Neural cell (in vitro differentiated cells): ENCODE data around the gene SLC5A9. TPM values are rescaled to one million over a fixed set of nuclear protein-coding genes. Genes with fewer than 3 reads are reported as not detected.

Experiments
- H2AFZ ChIP-seq: fragments of 200-600, 300-800 bp; sonication (generic), shearing (Covaris generic); 2 replicates; pipeline ENCODE4 v1.6.0; 2014; ENCODE audit warnings: low read depth, mild to moderate bottlenecking, antibody characterized with exemption, low read length, moderate library complexity
- H3F3A ChIP-seq: fragments of 200-600 bp; shearing (Covaris generic); 2 replicates; pipeline ENCODE4 v1.6.1; 2016; ENCODE audit warnings: mild to moderate bottlenecking, moderate library complexity, mixed read lengths, antibody characterized with exemption, low read length; ENCODE audit not compliant: insufficient read depth, poor library complexity, severe bottlenecking
- H3K27ac ChIP-seq: fragments of 200-600, 300-800 bp; sonication (generic), shearing (Covaris generic); 2 replicates; pipeline ENCODE4 v1.5.1; 2014; ENCODE audit warnings: mild to moderate bottlenecking, low read length, moderate library complexity
- H3K27me3 ChIP-seq: fragments of 300-800, 200-600 bp; sonication (generic), shearing (Covaris generic); 2 replicates; pipeline ENCODE4 v1.6.0; 2014; ENCODE audit warnings: mild to moderate bottlenecking, low read depth, low read length, moderate library complexity; ENCODE audit not compliant: insufficient read depth
- H3K36me3 ChIP-seq: fragments of 300-800, 200-600 bp; sonication (generic), shearing (Covaris generic); 2 replicates; pipeline ENCODE4 v1.5.1; 2014; ENCODE audit warnings: mild to moderate bottlenecking, antibody characterized with exemption, low read length, moderate library complexity; ENCODE audit not compliant: insufficient read depth
- H3K4me2 ChIP-seq: fragments of 300-800, 200-600 bp; sonication (generic), shearing (Covaris generic); 2 replicates; pipeline ENCODE4 v1.6.0; 2014; ENCODE audit warnings: mild to moderate bottlenecking, low read length
- H3K4me3 ChIP-seq: fragments of 300-800, 200-600 bp; sonication (generic), shearing (Covaris generic); 2 replicates; pipeline ENCODE4 v1.5.1; 2014; ENCODE audit warnings: mild to moderate bottlenecking, low read length, moderate library complexity
- H3K79me2 ChIP-seq: fragments of 200-600 bp; shearing (Covaris generic); replicated peaks from 2 replicates; pipeline ENCODE4 v1.6.0; 2014; ENCODE audit warnings: mild to moderate bottlenecking, low read length, moderate library complexity; ENCODE audit not compliant: insufficient read depth
- H3K9ac ChIP-seq: fragments of 300-800, 200-600 bp; sonication (generic), shearing (Covaris generic); 2 replicates; pipeline ENCODE4 v1.6.1; 2016; ENCODE audit warnings: mild to moderate bottlenecking, low read length, mixed read lengths
- H3K9me2 ChIP-seq: fragments of 200-600 bp; shearing (Covaris generic); 2 replicates; pipeline ENCODE4 v1.6.1; 2016; ENCODE audit warnings: mild to moderate bottlenecking, low read length, mixed read lengths; ENCODE audit not compliant: insufficient read depth
- H3K9me3 ChIP-seq: fragments of 200-600, 300-800 bp; sonication (generic), shearing (Covaris generic); 2 replicates; pipeline ENCODE4 v1.6.1; 2016; ENCODE audit warnings: mild to moderate bottlenecking, mixed run types, low read length, moderate library complexity, mixed read lengths
- H4K20me1 ChIP-seq: fragments of 200-600 bp; shearing (Covaris generic); 2 replicates; pipeline ENCODE4 v1.6.1; 2016; ENCODE audit warnings: mild to moderate bottlenecking, mixed run types; ENCODE audit not compliant: insufficient read depth
- EP300 ChIP-seq: fragments of 450-650 bp; conservative IDR thresholded peaks from 2 replicates; pipeline ENCODE4 v1.6.1; 2014; ENCODE audit warnings: antibody characterized with exemption, mild to moderate bottlenecking, moderate library complexity; ENCODE audit not compliant: poor library complexity, severe bottlenecking
- EZH2 ChIP-seq: fragments of 200-600, 300-800 bp; shearing (Covaris generic), sonication (generic); IDR thresholded peaks from 2 replicates; pipeline ENCODE4 v1.6.1; 2014; ENCODE audit warnings: antibody characterized with exemption, low read length, borderline replicate concordance, mild to moderate bottlenecking; ENCODE audit not compliant: insufficient read depth, poor library complexity, severe bottlenecking
- MXI1 ChIP-seq: fragments of 450-650 bp; conservative IDR thresholded peaks from 2 replicates; pipeline ENCODE4 v1.6.1; 2014; ENCODE audit warnings: antibody characterized with exemption, mild to moderate bottlenecking; ENCODE audit not compliant: poor library complexity, severe bottlenecking
- POLR2AphosphoS5 ChIP-seq: IDR thresholded peaks from 2 replicates; pipeline ENCODE4 v1.6.1; 2012
- RAD21 ChIP-seq: fragments of 450-650 bp; conservative IDR thresholded peaks from 2 replicates; pipeline ENCODE4 v1.6.1; 2014; ENCODE audit warnings: antibody characterized with exemption, mild to moderate bottlenecking, moderate library complexity
- SMC3 ChIP-seq: fragments of 450-650 bp; conservative IDR thresholded peaks from 2 replicates; pipeline ENCODE4 v1.6.1; 2014; ENCODE audit warnings: antibody characterized with exemption, mild to moderate bottlenecking, moderate library complexity; ENCODE audit not compliant: poor library complexity
- TAF1 ChIP-seq: IDR thresholded peaks from 2 replicates; pipeline ENCODE4 v1.6.1; 2012; ENCODE audit warnings: low read depth
- polyA plus RNA-seq: library from polyadenylated mRNA; depleted of rRNA; stranded (reverse); fragments of >200 nt; gene quantifications from 2 replicates; pipeline ENCODE4 v1.2.3, GENCODE V29; 2014
- TF ChIP-seq, protein P1 (sequence below): IDR thresholded peaks from 2 replicates; pipeline ENCODE4 v1.6.1; 2012; ENCODE audit warnings: borderline replicate concordance
- TF ChIP-seq, protein P2 (sequence below): fragments of 450-650 bp; IDR thresholded peaks from 2 replicates; pipeline ENCODE4 v1.5.1; 2014; ENCODE audit warnings: antibody characterized with exemption, mild to moderate bottlenecking, moderate library complexity; ENCODE audit not compliant: poor library complexity, severe bottlenecking

The SLC5A9 gene
- polyA plus RNA-seq, 1 donor from 2014 or later = not detected

DNA sequence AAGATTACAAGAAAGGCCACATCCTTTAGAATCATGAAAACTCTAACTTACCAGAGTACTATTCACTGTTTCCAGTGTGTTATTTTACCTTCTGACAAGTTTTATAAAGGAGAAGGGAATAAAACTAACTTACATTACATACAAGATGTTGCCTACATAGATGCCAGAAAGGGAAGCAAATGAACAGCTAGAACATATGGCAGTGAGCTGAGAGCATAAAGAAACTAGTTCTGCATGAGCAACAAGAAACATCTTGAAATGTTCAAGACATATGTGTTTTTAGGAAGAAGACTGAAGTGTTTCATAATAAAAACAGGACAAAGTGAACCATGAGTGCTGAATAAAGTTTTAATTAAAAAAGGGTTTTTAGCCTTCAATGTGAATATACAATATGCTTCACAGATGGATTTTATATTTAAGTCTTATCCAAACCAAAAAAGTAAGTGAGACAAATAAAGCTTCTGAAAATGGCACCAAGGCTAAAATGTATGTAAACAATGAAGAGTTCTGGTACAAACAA, 39.4 kb downstream of the SLC5A9 start:
- H3K4me3 ChIP-seq = no peak overlapping the region
- TF ChIP-seq, protein P1, sequence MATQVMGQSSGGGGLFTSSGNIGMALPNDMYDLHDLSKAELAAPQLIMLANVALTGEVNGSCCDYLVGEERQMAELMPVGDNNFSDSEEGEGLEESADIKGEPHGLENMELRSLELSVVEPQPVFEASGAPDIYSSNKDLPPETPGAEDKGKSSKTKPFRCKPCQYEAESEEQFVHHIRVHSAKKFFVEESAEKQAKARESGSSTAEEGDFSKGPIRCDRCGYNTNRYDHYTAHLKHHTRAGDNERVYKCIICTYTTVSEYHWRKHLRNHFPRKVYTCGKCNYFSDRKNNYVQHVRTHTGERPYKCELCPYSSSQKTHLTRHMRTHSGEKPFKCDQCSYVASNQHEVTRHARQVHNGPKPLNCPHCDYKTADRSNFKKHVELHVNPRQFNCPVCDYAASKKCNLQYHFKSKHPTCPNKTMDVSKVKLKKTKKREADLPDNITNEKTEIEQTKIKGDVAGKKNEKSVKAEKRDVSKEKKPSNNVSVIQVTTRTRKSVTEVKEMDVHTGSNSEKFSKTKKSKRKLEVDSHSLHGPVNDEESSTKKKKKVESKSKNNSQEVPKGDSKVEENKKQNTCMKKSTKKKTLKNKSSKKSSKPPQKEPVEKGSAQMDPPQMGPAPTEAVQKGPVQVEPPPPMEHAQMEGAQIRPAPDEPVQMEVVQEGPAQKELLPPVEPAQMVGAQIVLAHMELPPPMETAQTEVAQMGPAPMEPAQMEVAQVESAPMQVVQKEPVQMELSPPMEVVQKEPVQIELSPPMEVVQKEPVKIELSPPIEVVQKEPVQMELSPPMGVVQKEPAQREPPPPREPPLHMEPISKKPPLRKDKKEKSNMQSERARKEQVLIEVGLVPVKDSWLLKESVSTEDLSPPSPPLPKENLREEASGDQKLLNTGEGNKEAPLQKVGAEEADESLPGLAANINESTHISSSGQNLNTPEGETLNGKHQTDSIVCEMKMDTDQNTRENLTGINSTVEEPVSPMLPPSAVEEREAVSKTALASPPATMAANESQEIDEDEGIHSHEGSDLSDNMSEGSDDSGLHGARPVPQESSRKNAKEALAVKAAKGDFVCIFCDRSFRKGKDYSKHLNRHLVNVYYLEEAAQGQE = no peak
- TF ChIP-seq MXI1 (no peak), EZH2 (no peak), RAD21 (no peak), SMC3 (no peak), EP300 (no peak), POLR2AphosphoS5 (no peak), TAF1 (no peak)
- no peaks in the 10 kb centered on the region for H3K9me3 ChIP-seq
- no peak overlapping the region for H3K27ac ChIP-seq
- H3K9ac ChIP-seq = no peak overlapping the region
- H3K27me3 ChIP-seq = no peaks in the 10 kb centered on the region
- H3K4me2 ChIP-seq = no peak overlapping the region
- H2AFZ ChIP-seq = no peak overlapping the region
- H3K9me2 ChIP-seq = no peaks in the 10 kb centered on the region
- H4K20me1 ChIP-seq = no peaks in the 10 kb centered on the region
- no peaks in the 10 kb centered on the region for H3F3A ChIP-seq
- no peaks in the 10 kb centered on the region for H3K36me3 ChIP-seq
- H3K79me2 ChIP-seq = no peaks in the 10 kb centered on the region

DNA sequence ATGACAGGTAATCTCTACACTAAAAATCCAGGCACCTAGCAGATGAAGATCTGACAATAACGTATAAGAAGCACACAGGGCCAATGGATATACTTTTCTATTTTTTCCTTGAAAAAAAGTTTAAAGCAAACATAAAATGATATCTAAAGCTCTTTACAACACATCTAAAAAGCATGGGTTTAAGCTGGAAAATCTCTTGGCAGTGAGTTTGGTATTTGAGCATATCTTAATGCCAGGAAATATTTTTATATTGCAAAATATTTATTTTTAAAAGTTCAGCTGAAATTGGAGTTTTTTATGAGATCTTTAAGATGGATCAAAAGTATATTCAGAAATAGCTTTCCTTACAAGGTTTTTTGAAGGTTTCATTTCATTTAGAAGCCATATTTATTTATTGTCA, 40.5 kb downstream of the SLC5A9 start:
- Histone ChIP-seq H4K20me1 (no peaks in the 10 kb centered on the region), H3K4me3 (no peak overlapping the region), H3F3A (no peaks in the 10 kb centered on the region), H3K27me3 (no peaks in the 10 kb centered on the region), H3K9me2 (no peaks in the 10 kb centered on the region), H3K9me3 (no peaks in the 10 kb centered on the region), H3K9ac (no peak overlapping the region), H3K4me2 (no peak overlapping the region), H3K79me2 (no peaks in the 10 kb centered on the region), H3K36me3 (no peaks in the 10 kb centered on the region), H3K27ac (no peak overlapping the region), H2AFZ (no peak overlapping the region)
- TF ChIP-seq SMC3 (no peak), TAF1 (no peak), POLR2AphosphoS5 (no peak), RAD21 (no peak), MXI1 (no peak), EP300 (no peak), EZH2 (no peak)
- TF ChIP-seq, protein P2, sequence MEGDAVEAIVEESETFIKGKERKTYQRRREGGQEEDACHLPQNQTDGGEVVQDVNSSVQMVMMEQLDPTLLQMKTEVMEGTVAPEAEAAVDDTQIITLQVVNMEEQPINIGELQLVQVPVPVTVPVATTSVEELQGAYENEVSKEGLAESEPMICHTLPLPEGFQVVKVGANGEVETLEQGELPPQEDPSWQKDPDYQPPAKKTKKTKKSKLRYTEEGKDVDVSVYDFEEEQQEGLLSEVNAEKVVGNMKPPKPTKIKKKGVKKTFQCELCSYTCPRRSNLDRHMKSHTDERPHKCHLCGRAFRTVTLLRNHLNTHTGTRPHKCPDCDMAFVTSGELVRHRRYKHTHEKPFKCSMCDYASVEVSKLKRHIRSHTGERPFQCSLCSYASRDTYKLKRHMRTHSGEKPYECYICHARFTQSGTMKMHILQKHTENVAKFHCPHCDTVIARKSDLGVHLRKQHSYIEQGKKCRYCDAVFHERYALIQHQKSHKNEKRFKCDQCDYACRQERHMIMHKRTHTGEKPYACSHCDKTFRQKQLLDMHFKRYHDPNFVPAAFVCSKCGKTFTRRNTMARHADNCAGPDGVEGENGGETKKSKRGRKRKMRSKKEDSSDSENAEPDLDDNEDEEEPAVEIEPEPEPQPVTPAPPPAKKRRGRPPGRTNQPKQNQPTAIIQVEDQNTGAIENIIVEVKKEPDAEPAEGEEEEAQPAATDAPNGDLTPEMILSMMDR = no peak
- TF ChIP-seq, protein P1 = no peak
